ENCODE data around the gene IPCEF1. TPM values are rescaled to one million over a fixed set of nuclear protein-coding genes. Genes with fewer than 3 reads are reported as not detected.

IPCEF1 gene
- total RNA-seq, 4 donors from 2014 or later: 3.1 to 9.7 (median 3.4) TPM

DNA sequence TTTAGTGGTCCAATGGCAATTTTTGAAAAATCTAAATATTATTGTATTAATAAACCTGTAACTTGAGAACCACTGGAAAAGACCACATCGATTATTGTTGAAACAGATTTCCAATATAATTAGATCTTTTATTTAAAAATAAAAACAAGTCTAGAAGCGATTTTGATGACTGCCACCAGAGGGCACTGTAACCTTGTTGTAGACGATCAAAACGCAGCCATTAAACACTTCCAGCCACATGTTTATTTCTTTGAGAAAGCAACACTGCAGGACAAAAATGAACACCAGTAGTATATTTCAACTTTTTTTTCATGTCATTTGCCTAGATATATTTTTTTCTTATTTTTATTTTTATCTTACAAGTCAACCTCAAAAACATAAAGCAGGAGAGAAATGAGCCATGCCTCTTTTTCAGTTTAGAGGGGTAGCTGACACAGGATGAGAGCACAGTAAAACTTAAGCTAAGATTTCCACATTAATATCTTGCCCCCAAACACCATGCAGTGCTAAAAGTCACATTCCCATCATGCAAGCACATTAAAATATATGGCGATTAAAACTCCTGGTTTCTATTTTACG lies 202.1 kb downstream of the IPCEF1 start:
- intact Hi-C loops (cut with DNase I; ENCODE audit: low total_unique reads): no loop called here
- no peak overlapping the region for H3K27ac ChIP-seq
- TF ChIP-seq POLR2A (IDR thresholded peaks at IDR 0.05): no peak
- TF ChIP-seq, protein P1, sequence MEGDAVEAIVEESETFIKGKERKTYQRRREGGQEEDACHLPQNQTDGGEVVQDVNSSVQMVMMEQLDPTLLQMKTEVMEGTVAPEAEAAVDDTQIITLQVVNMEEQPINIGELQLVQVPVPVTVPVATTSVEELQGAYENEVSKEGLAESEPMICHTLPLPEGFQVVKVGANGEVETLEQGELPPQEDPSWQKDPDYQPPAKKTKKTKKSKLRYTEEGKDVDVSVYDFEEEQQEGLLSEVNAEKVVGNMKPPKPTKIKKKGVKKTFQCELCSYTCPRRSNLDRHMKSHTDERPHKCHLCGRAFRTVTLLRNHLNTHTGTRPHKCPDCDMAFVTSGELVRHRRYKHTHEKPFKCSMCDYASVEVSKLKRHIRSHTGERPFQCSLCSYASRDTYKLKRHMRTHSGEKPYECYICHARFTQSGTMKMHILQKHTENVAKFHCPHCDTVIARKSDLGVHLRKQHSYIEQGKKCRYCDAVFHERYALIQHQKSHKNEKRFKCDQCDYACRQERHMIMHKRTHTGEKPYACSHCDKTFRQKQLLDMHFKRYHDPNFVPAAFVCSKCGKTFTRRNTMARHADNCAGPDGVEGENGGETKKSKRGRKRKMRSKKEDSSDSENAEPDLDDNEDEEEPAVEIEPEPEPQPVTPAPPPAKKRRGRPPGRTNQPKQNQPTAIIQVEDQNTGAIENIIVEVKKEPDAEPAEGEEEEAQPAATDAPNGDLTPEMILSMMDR (IDR thresholded peaks at IDR 0.05): peak; percentile 67 to 92 (median 78)
- no peaks in the 10 kb centered on the region for H3K4me1 ChIP-seq
- no peaks in the 10 kb centered on the region for H3K27me3 ChIP-seq
- DNase-seq: peak; percentile 37 to 70
- H3K36me3 ChIP-seq: no peaks in the 10 kb centered on the region
- H3K4me3 ChIP-seq: no peak overlapping the region
- H3K9me3 ChIP-seq: no peaks in the 10 kb centered on the region

DNA sequence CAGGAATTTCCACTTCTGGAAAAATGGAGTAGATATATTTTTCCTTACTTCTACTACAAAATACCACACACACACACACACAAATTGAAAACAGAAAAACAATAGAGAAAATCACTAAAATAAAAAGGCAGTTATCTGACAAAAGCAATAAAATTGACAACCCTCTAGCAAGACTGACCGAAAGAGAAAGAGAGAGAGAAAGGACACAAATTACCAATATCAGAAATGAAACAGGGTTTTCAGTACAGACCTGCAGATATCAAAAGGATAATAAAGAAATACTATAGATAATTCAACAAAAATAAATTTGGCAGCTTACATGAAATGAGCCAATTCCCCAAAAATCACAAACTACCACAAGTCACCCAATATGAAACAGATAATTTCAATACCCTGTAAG lies 212.8 kb downstream of the IPCEF1 start:
- H3K4me3 ChIP-seq: no peak overlapping the region
- no peaks in the 10 kb centered on the region for H3K4me1 ChIP-seq
- H3K27me3 ChIP-seq: no peaks in the 10 kb centered on the region
- TF ChIP-seq POLR2A (IDR thresholded peaks at IDR 0.05): no peak
- TF ChIP-seq, protein P1 (IDR thresholded peaks at IDR 0.05): no peak
- no peak overlapping the region for H3K27ac ChIP-seq
- no peaks in the 10 kb centered on the region for H3K36me3 ChIP-seq
- H3K9me3 ChIP-seq: no peaks in the 10 kb centered on the region
- no peak for DNase-seq
- intact Hi-C loops (cut with DNase I; ENCODE audit: low total_unique reads): no loop called here

DNA sequence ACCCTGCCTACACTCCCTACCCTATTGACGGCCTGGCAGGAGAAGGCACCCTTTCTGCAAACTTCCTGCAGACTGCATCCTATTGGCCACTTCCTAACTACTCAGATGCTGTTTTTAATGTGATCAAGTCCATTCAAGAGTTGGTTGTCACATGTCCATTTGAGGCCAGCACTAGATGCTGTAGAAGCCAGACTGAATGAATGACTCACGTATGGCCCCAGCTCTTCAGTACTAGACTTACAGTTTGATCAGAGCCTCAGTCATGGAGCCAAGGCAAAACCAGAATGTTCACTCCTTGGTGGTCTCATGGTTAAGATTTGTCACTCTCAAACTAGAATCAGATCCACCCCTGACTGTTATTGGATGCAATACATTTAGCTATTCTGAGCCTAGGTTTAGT lies 215.9 kb downstream of the IPCEF1 start:
- Histone ChIP-seq H3K4me1 (no peaks in the 10 kb centered on the region), H3K36me3 (no peaks in the 10 kb centered on the region), H3K4me3 (no peak overlapping the region), H3K27me3 (no peaks in the 10 kb centered on the region), H3K27ac (no peak overlapping the region), H3K9me3 (no peaks in the 10 kb centered on the region)
- intact Hi-C loops (cut with DNase I; ENCODE audit: low total_unique reads): no loop called here
- TF ChIP-seq POLR2A (IDR thresholded peaks at IDR 0.05): no peak
- TF ChIP-seq, protein P1 (IDR thresholded peaks at IDR 0.05): no peak
- DNase-seq: no peak

DNA sequence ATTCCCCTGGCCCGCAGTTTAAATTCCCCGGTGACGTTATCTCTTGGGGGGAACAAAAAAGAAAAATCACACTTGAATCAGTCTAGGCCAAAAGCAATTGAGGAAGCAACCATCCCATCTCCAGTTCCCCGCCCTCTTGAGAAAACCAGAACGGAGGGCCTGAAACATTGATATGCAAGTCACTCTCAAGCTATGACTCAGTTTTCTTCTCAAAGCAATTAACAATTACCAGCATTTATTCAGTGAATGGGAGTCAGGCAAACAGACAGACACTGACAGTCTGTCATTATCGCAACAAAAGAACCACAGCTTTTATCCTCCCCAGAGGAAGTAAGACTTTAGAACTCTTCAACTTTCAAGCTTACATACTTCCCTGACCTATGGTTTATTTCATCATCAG lies 216.7 kb downstream of the IPCEF1 start:
- DNase-seq: no peak
- H3K36me3 ChIP-seq: no peaks in the 10 kb centered on the region
- H3K9me3 ChIP-seq: no peaks in the 10 kb centered on the region
- H3K27ac ChIP-seq: no peak overlapping the region
- H3K4me3 ChIP-seq: no peak overlapping the region
- no peak for TF ChIP-seq POLR2A (IDR thresholded peaks at IDR 0.05)
- TF ChIP-seq, protein P1 (IDR thresholded peaks at IDR 0.05): no peak
- H3K27me3 ChIP-seq: no peaks in the 10 kb centered on the region
- H3K4me1 ChIP-seq: no peaks in the 10 kb centered on the region
- intact Hi-C loops (cut with DNase I; ENCODE audit: low total_unique reads): no loop called here

DNA sequence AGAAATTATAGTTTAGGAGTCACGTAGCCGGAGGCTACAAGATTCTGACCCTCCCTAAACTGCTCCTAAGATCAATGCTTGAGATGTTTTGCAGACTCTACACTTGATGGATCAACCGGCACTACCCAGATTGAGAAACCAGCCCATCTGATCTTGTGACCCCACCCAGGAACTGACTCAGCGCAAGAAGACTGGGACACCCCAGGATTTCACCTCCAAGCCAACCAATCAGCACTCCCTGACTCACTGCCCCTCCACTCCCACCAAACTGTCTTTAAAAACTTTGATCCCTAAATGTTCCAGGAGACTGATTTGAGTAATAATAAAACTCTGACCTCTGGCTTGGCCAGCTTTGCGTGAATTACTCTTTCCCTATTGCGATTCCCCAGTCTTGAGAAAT lies 217.8 kb downstream of the IPCEF1 start:
- H3K27me3 ChIP-seq: no peaks in the 10 kb centered on the region
- DNase-seq: no peak
- no peaks in the 10 kb centered on the region for H3K4me1 ChIP-seq
- TF ChIP-seq POLR2A (IDR thresholded peaks at IDR 0.05): no peak
- TF ChIP-seq, protein P1 (IDR thresholded peaks at IDR 0.05): no peak
- H3K9me3 ChIP-seq: no peaks in the 10 kb centered on the region
- intact Hi-C loops (cut with DNase I; ENCODE audit: low total_unique reads): no loop called here
- no peak overlapping the region for H3K4me3 ChIP-seq
- H3K36me3 ChIP-seq: no peaks in the 10 kb centered on the region
- no peak overlapping the region for H3K27ac ChIP-seq
